ENCODE results near the gene MTHFD1L. TPM values are rescaled to one million over a fixed set of nuclear protein-coding genes. Genes with fewer than 3 reads are reported as not detected.
"Not testable (repeated sequence)": the region's sequence is repeated elsewhere in the genome, so short reads cannot be mapped to it uniquely, and the experiment has no call there.

Gene MTHFD1L
- total and polyA plus RNA-seq, 2 of the 8 experiments (the other 6 are each of a cell fraction or from before 2014, with no cell fraction given) = 29.2 to 105 TPM

- H2BK20ac ChIP-seq (ENCODE audit: low read length); H2BK12ac ChIP-seq (ENCODE audit: low read depth, low read length); H2BK15ac ChIP-seq (ENCODE audit: low read length); H2BK5ac ChIP-seq (ENCODE audit: low read depth, low read length); FAIRE-seq; H3K23ac ChIP-seq (ENCODE audit: insufficient read length); H2AK5ac ChIP-seq (ENCODE audit: low read depth, low read length); H3K56ac ChIP-seq (replicated peaks; ENCODE audit: insufficient read length, low read depth, low read length); H3K36me3 ChIP-seq (ENCODE audit: control insufficient read depth in 2 of 4, insufficient read depth in 4 of 4, low read length in 3 of 4); H3K4me3 ChIP-seq (ENCODE audit: extremely low read depth in 1 of 4, insufficient read depth in 2 of 4, low read depth in 3 of 4, low read length in 4 of 4); H3K79me2 ChIP-seq (ENCODE audit: control insufficient read depth in 1 of 2, insufficient read depth in 2 of 2, low read length in 2 of 2); H3K9me3 ChIP-seq (ENCODE audit: insufficient read depth in 2 of 2, low read depth in 1 of 2, low read length in 1 of 2); H4K8ac ChIP-seq (ENCODE audit: extremely low read depth, insufficient read depth, low read length); H2AFZ ChIP-seq (ENCODE audit: low read length); H3K4me2 ChIP-seq (ENCODE audit: insufficient read depth in 1 of 2, low read depth in 2 of 2, low read length in 2 of 2); H3K27ac ChIP-seq (ENCODE audit: low read depth, low read length); H3K18ac ChIP-seq (ENCODE audit: extremely low read depth, low read length); H3K4ac ChIP-seq (replicated peaks; ENCODE audit: insufficient read length, low read depth, low read length); DNase-seq (ENCODE audit: low read depth in 1 of 2, low spot score in 2 of 2); H3K79me1 ChIP-seq (ENCODE audit: low read depth, low read length); H3K4me1 ChIP-seq (replicated peaks in 1 of 4; ENCODE audit: control insufficient read depth in 3 of 4, insufficient read depth in 4 of 4, low read length in 3 of 4); H3K27me3 ChIP-seq (replicated peaks in 1 of 4; ENCODE audit: control insufficient read depth in 3 of 4, extremely low read depth in 1 of 4, insufficient read depth in 3 of 4, low read length in 3 of 4); H3K23me2 ChIP-seq (ENCODE audit: low read depth, low read length); H2BK120ac ChIP-seq (replicated peaks; ENCODE audit: low read depth, low read length); H3K9ac ChIP-seq (replicated peaks in 1 of 4; ENCODE audit: extremely low read depth in 1 of 4, low read depth in 3 of 4, low read length in 3 of 4); H4K91ac ChIP-seq (replicated peaks; ENCODE audit: insufficient read length, low read length); H4K20me1 ChIP-seq (replicated peaks in 1 of 2; ENCODE audit: control insufficient read depth in 1 of 2, insufficient read depth in 2 of 2, low read length in 2 of 2); H3K14ac ChIP-seq (ENCODE audit: insufficient read length); H4K5ac ChIP-seq (ENCODE audit: insufficient read length, low read depth, low read length): not testable (repeated sequence)
- CTCF ChIA-PET (ENCODE audit: partially characterized antibody) = interaction anchor here (0.6 to 1.9 kb wide), 2 partner anchors 11 to 1026 kb away, joined by 3 to 10 read pairs; partner anchors contain the start of gene MTHFD1L
- POLR2A ChIA-PET (ENCODE audit: partially characterized antibody) = interaction anchor here (3.3 kb wide), 1 partner anchor 11 kb away, joined by 22 read pairs; the partner anchor contains the start of gene MTHFD1L
- WGBS, 2 experiments (ENCODE audit: extremely low coverage in 1 of 2, insufficient coverage in 1 of 2, insufficient read length in 1 of 2, insufficient replicate concordance in 2 of 2, low coverage in 1 of 2, low lambda C conversion rate in 2 of 2, missing lambda C conversion rate in 1 of 2) = 92% methylated on average over 5 of the region's 5 CpGs; no CpG with 5 or more reads in 1 of the 2 experiments
Observed at GRCh38 chr6:150854392-150854791, 11.1 kb upstream of the MTHFD1L start.

DNA sequence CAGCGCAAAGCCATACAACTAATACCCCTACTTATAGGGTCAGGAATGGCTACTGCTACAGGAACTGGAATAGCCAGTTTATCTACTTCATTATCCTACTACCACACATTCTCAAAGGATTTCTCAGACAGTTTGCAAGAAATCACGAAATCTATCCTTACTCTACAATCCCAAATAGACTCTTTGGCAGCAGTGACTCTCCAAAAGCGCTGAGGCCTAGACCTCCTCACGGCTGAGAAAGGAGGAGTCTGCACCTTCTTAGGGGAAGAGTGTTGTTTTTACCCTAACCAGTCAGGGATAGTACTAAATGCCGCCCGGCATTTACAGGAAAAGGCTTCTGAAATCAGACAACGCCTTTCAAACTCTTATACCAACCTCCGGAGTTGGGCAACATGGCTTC, 10.3 kb upstream of the MTHFD1L start:
- 83% methylated on average over 8 of the region's 8 CpGs; no CpG with 5 or more reads in 1 of the 2 experiments for WGBS, 2 experiments (ENCODE audit: extremely low coverage in 1 of 2, insufficient coverage in 1 of 2, insufficient read length in 1 of 2, insufficient replicate concordance in 2 of 2, low coverage in 1 of 2, low lambda C conversion rate in 2 of 2, missing lambda C conversion rate in 1 of 2)
- H3K14ac ChIP-seq (ENCODE audit: insufficient read length); H3K4me1 ChIP-seq (replicated peaks in 1 of 4; ENCODE audit: control insufficient read depth in 3 of 4, insufficient read depth in 4 of 4, low read length in 3 of 4); H2BK5ac ChIP-seq (ENCODE audit: low read depth, low read length); H2BK15ac ChIP-seq (ENCODE audit: low read length); FAIRE-seq; H3K4me2 ChIP-seq (ENCODE audit: insufficient read depth in 1 of 2, low read depth in 2 of 2, low read length in 2 of 2); H3K27ac ChIP-seq (ENCODE audit: low read depth, low read length); H2AFZ ChIP-seq (ENCODE audit: low read length); H3K27me3 ChIP-seq (replicated peaks in 1 of 4; ENCODE audit: control insufficient read depth in 3 of 4, extremely low read depth in 1 of 4, insufficient read depth in 3 of 4, low read length in 3 of 4); H2AK5ac ChIP-seq (ENCODE audit: low read depth, low read length); H3K23me2 ChIP-seq (ENCODE audit: low read depth, low read length); H4K91ac ChIP-seq (replicated peaks; ENCODE audit: insufficient read length, low read length); H3K4me3 ChIP-seq (ENCODE audit: extremely low read depth in 1 of 4, insufficient read depth in 2 of 4, low read depth in 3 of 4, low read length in 4 of 4); H2BK120ac ChIP-seq (replicated peaks; ENCODE audit: low read depth, low read length); H4K20me1 ChIP-seq (replicated peaks in 1 of 2; ENCODE audit: control insufficient read depth in 1 of 2, insufficient read depth in 2 of 2, low read length in 2 of 2); H4K5ac ChIP-seq (ENCODE audit: insufficient read length, low read depth, low read length); DNase-seq (ENCODE audit: low read depth in 1 of 2, low spot score in 2 of 2); H3K9ac ChIP-seq (replicated peaks in 1 of 4; ENCODE audit: extremely low read depth in 1 of 4, low read depth in 3 of 4, low read length in 3 of 4); H3K79me1 ChIP-seq (ENCODE audit: low read depth, low read length); H2BK12ac ChIP-seq (ENCODE audit: low read depth, low read length); H3K23ac ChIP-seq (ENCODE audit: insufficient read length); H3K56ac ChIP-seq (replicated peaks; ENCODE audit: insufficient read length, low read depth, low read length); H3K9me3 ChIP-seq (ENCODE audit: insufficient read depth in 2 of 2, low read depth in 1 of 2, low read length in 1 of 2); H2BK20ac ChIP-seq (ENCODE audit: low read length); H4K8ac ChIP-seq (ENCODE audit: extremely low read depth, insufficient read depth, low read length); H3K79me2 ChIP-seq (ENCODE audit: control insufficient read depth in 1 of 2, insufficient read depth in 2 of 2, low read length in 2 of 2); H3K18ac ChIP-seq (ENCODE audit: extremely low read depth, low read length); H3K4ac ChIP-seq (replicated peaks; ENCODE audit: insufficient read length, low read depth, low read length); H3K36me3 ChIP-seq (ENCODE audit: control insufficient read depth in 2 of 4, insufficient read depth in 4 of 4, low read length in 3 of 4): not testable (repeated sequence)
- ChIA-PET CTCF (ENCODE audit: partially characterized antibody) (interaction anchor here (0.6 to 1.9 kb wide), 4 partner anchors 10 to 1027 kb away, joined by 3 to 10 read pairs (median 4); partner anchors contain the start of gene MTHFD1L), POLR2A (ENCODE audit: partially characterized antibody) (interaction anchor here (1.3 to 3.3 kb wide), 2 partner anchors 10 to 11 kb away, joined by 6 to 22 read pairs; partner anchors contain the start of gene MTHFD1L)

Data from H1 (cell line).